ENCODE results near the gene GRID1.

GRCh38 chr10:86357041-86357440, 9.6 kb downstream of the GRID1 start:
- no peak for TF ChIP-seq POLR2A (IDR thresholded peaks at IDR 0.05; ENCODE audit: low read length)
- TF ChIP-seq GATA1 (IDR thresholded peaks at IDR 0.05; ENCODE audit: low read depth, low read length), result no peak

Data from erythroblast (primary cell).